Body of pancreas (tissue), 4 donors: Measurements from ENCODE around the gene FRMD4B. TPM values are rescaled to one million over a fixed set of nuclear protein-coding genes. Genes with fewer than 3 reads are reported as not detected.

ENCODE experiments used
- ATAC-seq: fragments of 150-250 bp; one replicate; pipeline ENCODE4 v1.9.1; 2016
- DNase-seq, 4 donors: peaks; one replicate each; pipeline ENCODE4 v3.0.0-alpha.2; 2019
- H3K27ac ChIP-seq, 4 donors: fragments of 200-600 bp; sonication (generic); 1 replicate in 3 of 4; 2 replicates in 1 of 4; pipeline versions ENCODE4 v1.5.1 to v1.6.1; 2016 to 2019; ENCODE audit warnings: mild to moderate bottlenecking in 1 of 4, mixed read lengths in 1 of 4, moderate library complexity in 1 of 4
- H3K27me3 ChIP-seq, 2 donors: fragments of 200-600 bp; sonication (generic); one replicate each; pipeline ENCODE4 v1.6.0; 2016; ENCODE audit warnings: mild to moderate bottlenecking in 1 of 2
- H3K36me3 ChIP-seq, 2 donors: fragments of 200-600 bp; sonication (generic); replicated peaks in 1 of 2; 2 replicates each; pipeline ENCODE4 v1.5.1; 2016; ENCODE audit warnings: low read depth in 2 of 2; ENCODE audit not compliant: insufficient read depth in 1 of 2
- H3K4me1 ChIP-seq: fragments of 200-600 bp; sonication (generic); one replicate; pipeline ENCODE4 v1.6.0; 2016
- H3K4me3 ChIP-seq, 2 donors: fragments of 200-600 bp; sonication (generic); 1 replicate in 1 of 2; 2 replicates in 1 of 2; pipeline ENCODE4 v1.5.1; 2016 to 2019
- H3K9me3 ChIP-seq, 3 donors: fragments of 200-600 bp; sonication (generic); 1 replicate in 2 of 3; 2 replicates in 1 of 3; pipeline ENCODE4 v1.5.1; 2016
- POLR2A ChIP-seq, 3 donors: fragments of 450-650 bp; IDR thresholded peaks; one replicate each; pipeline ENCODE4 v1.6.1; 2016; ENCODE audit warnings: antibody characterized with exemption in 3 of 3, mild to moderate bottlenecking in 2 of 3
- WGBS, 2 donors: methylation state at CpG; one replicate each; pipeline ENCODE4 v1.1.5; 2017; 5-methylcytosine and 5-hydroxymethylcytosine counted together
- intact Hi-C: fragments of 100-400 bp; cut with DNase I; formaldehyde crosslinking; loops from one replicate; pipeline ENCODE4 v1.15.1; 2023
- total RNA-seq, 2 donors: library from RNA; depleted of rRNA; stranded (reverse); fragments of >200 nt; gene quantifications; one replicate each; pipeline ENCODE4 v1.1.0, GENCODE V29; 2016
- TF ChIP-seq, protein P1 (sequence below), 7 experiments: fragments of 450-650 bp in 4 of 7; fragments of 200-600 bp in 3 of 7; sonication (generic) in 3 of 7; IDR thresholded peaks; one replicate each; pipeline ENCODE4 v1.5.1; 2016 to 2019; ENCODE audit warnings: antibody characterized with exemption in 7 of 7

The FRMD4B gene
- total RNA-seq, 2 donors from 2014 or later: 7.3 to 14.3 TPM

DNA sequence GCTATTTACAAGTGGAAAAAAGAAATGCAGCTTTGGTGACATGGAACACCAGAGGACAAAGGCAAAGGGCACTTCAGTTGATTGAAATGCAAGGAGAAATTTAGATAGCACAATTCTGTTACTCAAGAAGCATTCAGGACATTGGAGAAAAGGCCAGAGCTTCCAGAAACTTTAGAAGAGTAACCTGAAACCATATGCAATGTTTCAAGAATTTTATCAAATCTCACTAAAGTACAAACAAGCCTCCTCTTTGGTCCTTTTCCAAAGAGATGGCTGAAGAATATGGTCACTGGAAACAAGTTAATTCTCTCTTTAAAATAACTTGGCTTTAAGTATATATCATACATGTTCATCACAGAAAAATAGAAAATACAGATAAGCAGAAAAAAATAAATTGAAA is 248.9 kb downstream of the FRMD4B start:
- DNase-seq (no peak), ATAC-seq (no peak)
- intact Hi-C loops: no loop called here
- no peak for TF ChIP-seq POLR2A (IDR thresholded peaks at IDR 0.05)
- TF ChIP-seq, protein P1, sequence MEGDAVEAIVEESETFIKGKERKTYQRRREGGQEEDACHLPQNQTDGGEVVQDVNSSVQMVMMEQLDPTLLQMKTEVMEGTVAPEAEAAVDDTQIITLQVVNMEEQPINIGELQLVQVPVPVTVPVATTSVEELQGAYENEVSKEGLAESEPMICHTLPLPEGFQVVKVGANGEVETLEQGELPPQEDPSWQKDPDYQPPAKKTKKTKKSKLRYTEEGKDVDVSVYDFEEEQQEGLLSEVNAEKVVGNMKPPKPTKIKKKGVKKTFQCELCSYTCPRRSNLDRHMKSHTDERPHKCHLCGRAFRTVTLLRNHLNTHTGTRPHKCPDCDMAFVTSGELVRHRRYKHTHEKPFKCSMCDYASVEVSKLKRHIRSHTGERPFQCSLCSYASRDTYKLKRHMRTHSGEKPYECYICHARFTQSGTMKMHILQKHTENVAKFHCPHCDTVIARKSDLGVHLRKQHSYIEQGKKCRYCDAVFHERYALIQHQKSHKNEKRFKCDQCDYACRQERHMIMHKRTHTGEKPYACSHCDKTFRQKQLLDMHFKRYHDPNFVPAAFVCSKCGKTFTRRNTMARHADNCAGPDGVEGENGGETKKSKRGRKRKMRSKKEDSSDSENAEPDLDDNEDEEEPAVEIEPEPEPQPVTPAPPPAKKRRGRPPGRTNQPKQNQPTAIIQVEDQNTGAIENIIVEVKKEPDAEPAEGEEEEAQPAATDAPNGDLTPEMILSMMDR (IDR thresholded peaks at IDR 0.05): no peak
- Histone ChIP-seq H3K27me3 (no peaks in the 10 kb centered on the region), H3K27ac (no peak overlapping the region), H3K4me3 (no peak overlapping the region), H3K36me3 (no peaks in the 10 kb centered on the region), H3K4me1 (no peaks in the 10 kb centered on the region), H3K9me3 (no peaks in the 10 kb centered on the region)

DNA sequence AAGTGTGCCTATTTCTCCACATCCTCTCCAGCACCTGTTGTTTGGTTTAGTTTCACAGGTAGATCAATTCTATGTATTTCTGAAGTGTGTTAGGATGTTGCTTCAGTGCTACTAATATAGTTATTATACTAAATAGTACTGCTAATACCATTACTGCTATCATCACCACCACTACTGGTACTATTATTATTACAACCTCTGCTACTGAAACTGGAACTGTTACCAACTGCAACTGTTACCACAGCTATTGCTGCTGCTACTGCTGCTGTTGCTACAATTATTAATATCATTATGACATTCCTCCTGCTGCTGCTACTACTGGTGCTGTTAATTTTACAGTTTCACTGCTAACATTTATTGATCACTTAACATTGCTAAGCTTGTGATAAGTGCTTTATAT is 255.2 kb downstream of the FRMD4B start:
- Histone ChIP-seq H3K4me1 (no peaks in the 10 kb centered on the region), H3K27me3 (no peaks in the 10 kb centered on the region), H3K4me3 (no peak overlapping the region), H3K36me3 (no peaks in the 10 kb centered on the region), H3K27ac (no peak overlapping the region), H3K9me3 (no peaks in the 10 kb centered on the region)
- intact Hi-C loops: no loop called here
- DNase-seq: no peak
- no peak for TF ChIP-seq POLR2A (IDR thresholded peaks at IDR 0.05)
- TF ChIP-seq, protein P1 (IDR thresholded peaks at IDR 0.05): no peak
- ATAC-seq: no peak

DNA sequence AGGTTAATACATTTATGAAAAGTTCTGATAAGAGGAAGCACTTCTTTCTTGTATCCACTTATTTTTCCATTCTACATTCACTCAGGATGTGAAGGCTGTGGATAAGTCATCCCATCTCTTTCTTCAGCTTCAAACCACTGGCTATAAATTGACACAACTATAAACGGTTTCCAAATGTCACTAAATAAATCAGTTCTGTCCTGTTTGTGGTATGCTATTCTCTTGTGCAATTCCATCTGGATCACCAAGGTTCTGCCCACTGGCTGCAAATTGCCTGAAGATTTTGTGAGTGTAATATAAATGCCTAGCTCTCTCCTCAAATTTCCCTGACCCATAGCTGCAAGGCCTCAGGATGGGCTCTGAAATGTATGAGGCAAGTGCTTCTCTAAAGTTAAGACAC is 256.4 kb downstream of the FRMD4B start:
- WGBS, 2 donors: 4 to 29% methylated on average over 1 of the region's 1 CpG
- TF ChIP-seq, protein P1 (IDR thresholded peaks at IDR 0.05): no peak
- no peak for TF ChIP-seq POLR2A (IDR thresholded peaks at IDR 0.05)
- Histone ChIP-seq H3K27ac (no peak overlapping the region), H3K4me1 (no peaks in the 10 kb centered on the region), H3K27me3 (no peaks in the 10 kb centered on the region), H3K36me3 (no peaks in the 10 kb centered on the region), H3K4me3 (no peak overlapping the region), H3K9me3 (no peaks in the 10 kb centered on the region)
- intact Hi-C loops: no loop called here
- no peak for ATAC-seq
- no peak for DNase-seq

DNA sequence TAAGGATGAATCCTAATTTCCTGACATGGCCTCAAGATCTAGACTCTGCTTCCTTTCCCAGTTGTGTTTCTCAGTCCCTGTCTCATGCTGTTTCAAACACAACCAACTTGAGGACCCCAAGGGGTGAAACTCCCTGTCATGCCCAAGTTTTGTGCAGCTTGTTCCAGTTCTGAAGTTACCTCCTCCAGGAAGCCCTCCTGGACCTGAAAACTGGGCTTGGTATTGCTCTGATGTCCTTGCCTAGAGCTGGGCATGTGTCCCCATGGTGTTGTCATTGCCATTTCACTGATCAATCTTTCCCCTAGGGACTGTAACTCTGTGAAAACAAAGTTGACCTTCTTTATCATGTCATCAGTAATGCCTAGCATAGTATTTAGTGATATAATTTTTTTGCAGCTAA is 257.4 kb downstream of the FRMD4B start:
- Histone ChIP-seq H3K27me3 (no peaks in the 10 kb centered on the region), H3K9me3 (no peaks in the 10 kb centered on the region), H3K4me3 (no peak overlapping the region), H3K36me3 (no peaks in the 10 kb centered on the region), H3K27ac (no peak overlapping the region), H3K4me1 (no peaks in the 10 kb centered on the region)
- intact Hi-C loops: no loop called here
- no peak for ATAC-seq
- no peak for TF ChIP-seq POLR2A (IDR thresholded peaks at IDR 0.05)
- TF ChIP-seq, protein P1 (IDR thresholded peaks at IDR 0.05): no peak
- no peak for DNase-seq

DNA sequence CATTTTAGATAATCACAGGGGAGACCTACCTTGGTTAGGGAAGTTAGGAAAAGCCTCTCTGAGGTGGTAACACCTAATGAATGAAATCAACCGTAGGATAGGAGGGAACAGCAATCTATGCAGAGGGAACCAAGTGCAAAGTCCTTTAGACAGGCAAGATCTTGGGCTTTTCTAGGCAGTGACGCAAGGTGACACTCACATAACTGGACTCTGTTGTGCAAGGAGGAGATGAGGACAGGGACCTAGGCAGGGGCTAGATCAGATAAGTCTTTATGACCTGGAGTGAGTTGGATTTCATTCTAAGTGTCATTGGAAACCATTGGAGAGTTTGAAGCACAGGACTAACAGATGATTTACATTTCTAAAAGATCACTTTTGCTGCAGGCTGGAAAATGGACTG is 258.9 kb downstream of the FRMD4B start:
- no peaks in the 10 kb centered on the region for H3K9me3 ChIP-seq
- TF ChIP-seq POLR2A (IDR thresholded peaks at IDR 0.05): no peak
- TF ChIP-seq, protein P1 (IDR thresholded peaks at IDR 0.05): no peak
- H3K4me3 ChIP-seq: no peak overlapping the region
- H3K36me3 ChIP-seq: no peaks in the 10 kb centered on the region
- DNase-seq (no peak), ATAC-seq (no peak)
- H3K27me3 ChIP-seq: no peaks in the 10 kb centered on the region
- intact Hi-C loops: no loop called here
- no peaks in the 10 kb centered on the region for H3K4me1 ChIP-seq
- H3K27ac ChIP-seq: no peak overlapping the region
- 69 to 86% methylated on average over 2 of the region's 2 CpGs for WGBS, 2 donors
